ENCODE measurements around the gene GALNT9. TPM values are rescaled to one million over a fixed set of nuclear protein-coding genes. Genes with fewer than 3 reads are reported as not detected.

GALNT9 gene
- polyA plus RNA-seq, 2 of the 4 experiments (the other 2 are of a cell fraction) = 0.66 to 2.8 TPM

DNA sequence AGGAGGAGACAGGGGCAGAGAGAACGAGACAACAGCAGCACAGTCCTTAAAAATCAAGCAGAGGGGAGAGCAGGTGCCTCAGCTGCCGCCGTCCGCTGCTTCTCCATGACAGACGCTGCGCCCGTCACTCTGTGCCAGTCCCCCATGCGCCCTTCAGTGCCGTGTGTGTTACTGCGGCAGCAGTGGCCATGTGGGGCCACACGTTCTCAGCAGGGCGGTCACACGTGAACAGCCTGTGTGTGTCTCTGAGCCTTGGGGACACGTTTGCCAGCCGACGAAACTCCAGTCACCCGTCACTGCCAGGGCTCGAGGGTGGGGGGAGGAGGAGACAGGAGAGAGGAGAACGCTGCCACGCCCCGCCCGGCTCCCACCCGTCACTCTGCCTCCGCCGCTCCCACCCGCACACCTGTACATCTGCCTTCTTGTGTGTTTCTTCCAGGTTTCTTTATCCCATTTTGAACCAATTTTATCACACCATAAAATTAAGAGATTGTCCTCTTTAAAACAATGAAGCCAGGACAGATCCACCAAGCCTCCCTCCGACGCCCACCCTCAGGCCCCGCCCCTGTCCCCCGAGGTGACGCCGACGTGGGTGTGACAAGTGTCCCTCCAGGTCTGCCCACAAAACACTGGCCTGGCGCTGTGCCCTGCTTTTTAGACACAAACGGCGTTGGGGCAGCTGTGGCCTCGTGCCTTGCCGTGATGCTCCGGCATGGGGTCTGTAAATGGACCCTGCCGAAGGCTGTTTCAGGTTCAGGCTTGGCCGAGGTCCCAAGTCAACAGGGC, 58.2 kb downstream of the GALNT9 start:
- H3K4me3 ChIP-seq = no peak overlapping the region
- WGBS (ENCODE audit: missing lambda C conversion rate) = 58% methylated on average over 40 of the region's 41 CpGs
- DNase-seq (ENCODE audit: low read depth in 1 of 2, low spot score in 1 of 2) = no peak
- H3K4me1 ChIP-seq = 0 out of 3 replicates have a peak, but pooled peaks cover 3% of the 10 kb centered on the region
- ATAC-seq = no peak
- H3K9me3 ChIP-seq = no peaks in the 10 kb centered on the region
- no peak for FAIRE-seq
- no peak overlapping the region for H3K27ac ChIP-seq
- ChIA-PET CTCF (interaction anchor here (1.4 kb wide), 1 partner anchor 11 kb away, joined by 3 read pairs; no protein-coding TSS in a partner anchor), POLR2A (no interaction called here)
- H3K4me2 ChIP-seq = no peak overlapping the region
- TF ChIP-seq, protein P1, sequence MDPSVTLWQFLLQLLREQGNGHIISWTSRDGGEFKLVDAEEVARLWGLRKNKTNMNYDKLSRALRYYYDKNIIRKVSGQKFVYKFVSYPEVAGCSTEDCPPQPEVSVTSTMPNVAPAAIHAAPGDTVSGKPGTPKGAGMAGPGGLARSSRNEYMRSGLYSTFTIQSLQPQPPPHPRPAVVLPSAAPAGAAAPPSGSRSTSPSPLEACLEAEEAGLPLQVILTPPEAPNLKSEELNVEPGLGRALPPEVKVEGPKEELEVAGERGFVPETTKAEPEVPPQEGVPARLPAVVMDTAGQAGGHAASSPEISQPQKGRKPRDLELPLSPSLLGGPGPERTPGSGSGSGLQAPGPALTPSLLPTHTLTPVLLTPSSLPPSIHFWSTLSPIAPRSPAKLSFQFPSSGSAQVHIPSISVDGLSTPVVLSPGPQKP (IDR thresholded peaks at IDR 0.05; ENCODE audit: low read depth, low read length) = no peak
- TF ChIP-seq, protein P2, sequence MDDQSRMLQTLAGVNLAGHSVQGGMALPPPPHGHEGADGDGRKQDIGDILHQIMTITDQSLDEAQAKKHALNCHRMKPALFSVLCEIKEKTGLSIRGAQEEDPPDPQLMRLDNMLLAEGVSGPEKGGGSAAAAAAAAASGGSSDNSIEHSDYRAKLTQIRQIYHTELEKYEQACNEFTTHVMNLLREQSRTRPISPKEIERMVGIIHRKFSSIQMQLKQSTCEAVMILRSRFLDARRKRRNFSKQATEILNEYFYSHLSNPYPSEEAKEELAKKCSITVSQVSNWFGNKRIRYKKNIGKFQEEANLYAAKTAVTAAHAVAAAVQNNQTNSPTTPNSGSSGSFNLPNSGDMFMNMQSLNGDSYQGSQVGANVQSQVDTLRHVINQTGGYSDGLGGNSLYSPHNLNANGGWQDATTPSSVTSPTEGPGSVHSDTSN (IDR thresholded peaks at IDR 0.05) = no peak
- TF ChIP-seq, protein P3, sequence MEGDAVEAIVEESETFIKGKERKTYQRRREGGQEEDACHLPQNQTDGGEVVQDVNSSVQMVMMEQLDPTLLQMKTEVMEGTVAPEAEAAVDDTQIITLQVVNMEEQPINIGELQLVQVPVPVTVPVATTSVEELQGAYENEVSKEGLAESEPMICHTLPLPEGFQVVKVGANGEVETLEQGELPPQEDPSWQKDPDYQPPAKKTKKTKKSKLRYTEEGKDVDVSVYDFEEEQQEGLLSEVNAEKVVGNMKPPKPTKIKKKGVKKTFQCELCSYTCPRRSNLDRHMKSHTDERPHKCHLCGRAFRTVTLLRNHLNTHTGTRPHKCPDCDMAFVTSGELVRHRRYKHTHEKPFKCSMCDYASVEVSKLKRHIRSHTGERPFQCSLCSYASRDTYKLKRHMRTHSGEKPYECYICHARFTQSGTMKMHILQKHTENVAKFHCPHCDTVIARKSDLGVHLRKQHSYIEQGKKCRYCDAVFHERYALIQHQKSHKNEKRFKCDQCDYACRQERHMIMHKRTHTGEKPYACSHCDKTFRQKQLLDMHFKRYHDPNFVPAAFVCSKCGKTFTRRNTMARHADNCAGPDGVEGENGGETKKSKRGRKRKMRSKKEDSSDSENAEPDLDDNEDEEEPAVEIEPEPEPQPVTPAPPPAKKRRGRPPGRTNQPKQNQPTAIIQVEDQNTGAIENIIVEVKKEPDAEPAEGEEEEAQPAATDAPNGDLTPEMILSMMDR (IDR thresholded peaks at IDR 0.05) = no peak
- TF ChIP-seq, protein P4, sequence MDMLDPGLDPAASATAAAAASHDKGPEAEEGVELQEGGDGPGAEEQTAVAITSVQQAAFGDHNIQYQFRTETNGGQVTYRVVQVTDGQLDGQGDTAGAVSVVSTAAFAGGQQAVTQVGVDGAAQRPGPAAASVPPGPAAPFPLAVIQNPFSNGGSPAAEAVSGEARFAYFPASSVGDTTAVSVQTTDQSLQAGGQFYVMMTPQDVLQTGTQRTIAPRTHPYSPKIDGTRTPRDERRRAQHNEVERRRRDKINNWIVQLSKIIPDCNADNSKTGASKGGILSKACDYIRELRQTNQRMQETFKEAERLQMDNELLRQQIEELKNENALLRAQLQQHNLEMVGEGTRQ (IDR thresholded peaks at IDR 0.05) = no peak
- TF ChIP-seq MAFK (IDR thresholded peaks at IDR 0.05; ENCODE audit: partially characterized antibody) = no peak
- no peak for TF ChIP-seq HOXB13 (CRISPR knock-in tag; IDR thresholded peaks at IDR 0.05; ENCODE audit: low read depth)
- no peak for TF ChIP-seq CEBPB (IDR thresholded peaks at IDR 0.05)
- no peak for TF ChIP-seq HDAC2 (IDR thresholded peaks at IDR 0.05)
- TF ChIP-seq FOXS1 (CRISPR knock-in tag; IDR thresholded peaks at IDR 0.05) = no peak
- TF ChIP-seq TP53 (CRISPR knock-in tag; IDR thresholded peaks at IDR 0.05) = no peak

DNA sequence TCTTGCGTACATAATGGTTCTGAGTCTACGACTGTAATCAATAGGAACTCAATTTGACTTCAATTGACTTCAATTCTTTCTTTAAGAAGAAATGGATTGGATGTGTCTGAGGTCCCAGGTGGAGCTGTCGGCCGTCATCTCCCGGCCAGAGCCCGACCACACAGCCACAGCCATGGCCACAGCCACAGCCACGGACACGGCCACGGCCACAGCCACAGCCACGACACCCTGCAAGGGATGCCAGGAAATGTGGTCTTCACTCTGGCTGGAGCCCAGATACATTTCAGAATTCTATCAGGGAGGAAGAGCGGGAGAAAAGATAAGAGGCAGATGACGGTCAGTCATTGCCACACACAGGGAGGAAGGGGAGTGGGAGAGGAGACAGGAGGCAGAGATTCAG, 58.9 kb downstream of the GALNT9 start:
- FAIRE-seq = no peak
- POLR2A ChIA-PET = no interaction called here
- Histone ChIP-seq H3K4me2 (no peak overlapping the region), H3K9me3 (no peaks in the 10 kb centered on the region), H3K4me3 (no peak overlapping the region), H3K4me1 (0 out of 3 replicates have a peak, but pooled peaks cover 3% of the 10 kb centered on the region), H3K27ac (no peak overlapping the region)
- CTCF ChIA-PET = interaction anchor here (1.4 kb wide), 1 partner anchor 10 kb away, joined by 3 read pairs; no protein-coding TSS in a partner anchor
- no peak for ATAC-seq
- no peak for TF ChIP-seq MAFK (IDR thresholded peaks at IDR 0.05; ENCODE audit: partially characterized antibody)
- no peak for TF ChIP-seq EP300 (IDR thresholded peaks at IDR 0.05)
- TF ChIP-seq, protein P4 (IDR thresholded peaks at IDR 0.05) = no peak
- TF ChIP-seq TFCP2L1 (CRISPR knock-in tag; IDR thresholded peaks at IDR 0.05) = no peak
- TF ChIP-seq KDM5A (IDR thresholded peaks at IDR 0.05) = no peak
- no peak for TF ChIP-seq CEBPB (IDR thresholded peaks at IDR 0.05)
- TF ChIP-seq GATA3 (IDR thresholded peaks at IDR 0.05; ENCODE audit: borderline replicate concordance) = no peak
- no peak for TF ChIP-seq HDAC2 (IDR thresholded peaks at IDR 0.05)
- no peak for TF ChIP-seq CBX8 (IDR thresholded peaks at IDR 0.05)
- no peak for TF ChIP-seq SMC3 (IDR thresholded peaks at IDR 0.05)
- no peak for TF ChIP-seq POLR2AphosphoS2 (conservative IDR thresholded peaks at IDR 0.05; ENCODE audit: low read length)
- no peak for TF ChIP-seq ESRRA (IDR thresholded peaks at IDR 0.05; ENCODE audit: borderline replicate concordance, low read length)
- TF ChIP-seq KDM1A (IDR thresholded peaks at IDR 0.05; ENCODE audit: low read depth) = no peak
- no peak for TF ChIP-seq HOXB13 (CRISPR knock-in tag; IDR thresholded peaks at IDR 0.05; ENCODE audit: low read depth)
- no peak for TF ChIP-seq RCOR1 (IDR thresholded peaks at IDR 0.05; ENCODE audit: low read depth, low read length)
- TF ChIP-seq, protein P5, sequence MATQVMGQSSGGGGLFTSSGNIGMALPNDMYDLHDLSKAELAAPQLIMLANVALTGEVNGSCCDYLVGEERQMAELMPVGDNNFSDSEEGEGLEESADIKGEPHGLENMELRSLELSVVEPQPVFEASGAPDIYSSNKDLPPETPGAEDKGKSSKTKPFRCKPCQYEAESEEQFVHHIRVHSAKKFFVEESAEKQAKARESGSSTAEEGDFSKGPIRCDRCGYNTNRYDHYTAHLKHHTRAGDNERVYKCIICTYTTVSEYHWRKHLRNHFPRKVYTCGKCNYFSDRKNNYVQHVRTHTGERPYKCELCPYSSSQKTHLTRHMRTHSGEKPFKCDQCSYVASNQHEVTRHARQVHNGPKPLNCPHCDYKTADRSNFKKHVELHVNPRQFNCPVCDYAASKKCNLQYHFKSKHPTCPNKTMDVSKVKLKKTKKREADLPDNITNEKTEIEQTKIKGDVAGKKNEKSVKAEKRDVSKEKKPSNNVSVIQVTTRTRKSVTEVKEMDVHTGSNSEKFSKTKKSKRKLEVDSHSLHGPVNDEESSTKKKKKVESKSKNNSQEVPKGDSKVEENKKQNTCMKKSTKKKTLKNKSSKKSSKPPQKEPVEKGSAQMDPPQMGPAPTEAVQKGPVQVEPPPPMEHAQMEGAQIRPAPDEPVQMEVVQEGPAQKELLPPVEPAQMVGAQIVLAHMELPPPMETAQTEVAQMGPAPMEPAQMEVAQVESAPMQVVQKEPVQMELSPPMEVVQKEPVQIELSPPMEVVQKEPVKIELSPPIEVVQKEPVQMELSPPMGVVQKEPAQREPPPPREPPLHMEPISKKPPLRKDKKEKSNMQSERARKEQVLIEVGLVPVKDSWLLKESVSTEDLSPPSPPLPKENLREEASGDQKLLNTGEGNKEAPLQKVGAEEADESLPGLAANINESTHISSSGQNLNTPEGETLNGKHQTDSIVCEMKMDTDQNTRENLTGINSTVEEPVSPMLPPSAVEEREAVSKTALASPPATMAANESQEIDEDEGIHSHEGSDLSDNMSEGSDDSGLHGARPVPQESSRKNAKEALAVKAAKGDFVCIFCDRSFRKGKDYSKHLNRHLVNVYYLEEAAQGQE (IDR thresholded peaks at IDR 0.05) = no peak
- no peak for TF ChIP-seq FOSB (CRISPR knock-in tag; IDR thresholded peaks at IDR 0.05)
- TF ChIP-seq CHD4 (IDR thresholded peaks at IDR 0.05; ENCODE audit: borderline replicate concordance) = no peak
- TF ChIP-seq JUNB (IDR thresholded peaks at IDR 0.05) = no peak
- TF ChIP-seq POLR2A (IDR thresholded peaks at IDR 0.05; ENCODE audit: low read length) = no peak
- 82% methylated on average over 12 of the region's 12 CpGs for WGBS (ENCODE audit: missing lambda C conversion rate)
- DNase-seq (ENCODE audit: low read depth in 1 of 2, low spot score in 1 of 2) = no peak

All from A549 (cell line).